Daoy (cell line): ENCODE data around the gene LIAS. TPM values are rescaled to one million over a fixed set of nuclear protein-coding genes. Genes with fewer than 3 reads are reported as not detected.
"Not testable (repeated sequence)": the region's sequence is repeated elsewhere in the genome, so short reads cannot be mapped to it uniquely, and the experiment has no call there.

Source experiments
- DNase-seq: peaks from one replicate; pipeline ENCODE4 v3.0.0-alpha.2; 2015; ENCODE audit warnings: low read depth
- total RNA-seq: library from RNA; depleted of rRNA; stranded (reverse); fragments of >200 nt; shearing (Covaris generic); gene quantifications from 2 replicates; pipeline ENCODE4 v1.2.3, GENCODE V29; 2014

The LIAS gene
- total RNA-seq, 1 experiment from 2014 or later = 18.1 TPM

- DNase-seq = no peak
Measured at GRCh38 chr4:39497909-39498726, 39.3 kb downstream of the LIAS start.

GRCh38 chr4:39498727-39499020 lies 39.8 kb downstream of the LIAS start:
- no peak for DNase-seq

GRCh38 chr4:39502019-39502663 lies 43.3 kb downstream of the LIAS start:
- no peak for DNase-seq

GRCh38 chr4:39502664-39503035 lies 43.8 kb downstream of the LIAS start:
- DNase-seq = not testable (repeated sequence)

GRCh38 chr4:39504538-39504937 lies 45.7 kb downstream of the LIAS start:
- no peak for DNase-seq

GRCh38 chr4:39505581-39505980 lies 46.7 kb downstream of the LIAS start:
- no peak for DNase-seq

- DNase-seq = no peak
Measured at GRCh38 chr4:39510348-39510929, 51.6 kb downstream of the LIAS start.

GRCh38 chr4:39514266-39514665 lies 55.4 kb downstream of the LIAS start:
- not testable (repeated sequence) for DNase-seq

- no peak for DNase-seq
Measured at GRCh38 chr4:39514888-39515401, 56.1 kb downstream of the LIAS start.

GRCh38 chr4:39515669-39516401 lies 57.0 kb downstream of the LIAS start:
- DNase-seq = not testable (repeated sequence)

GRCh38 chr4:39516407-39516966 lies 57.6 kb downstream of the LIAS start:
- no peak for DNase-seq

GRCh38 chr4:39518484-39518883 lies 59.6 kb downstream of the LIAS start:
- no peak for DNase-seq

GRCh38 chr4:39521253-39521919 lies 62.5 kb downstream of the LIAS start:
- DNase-seq = peak; percentile 8

GRCh38 chr4:39522068-39522467 lies 63.2 kb downstream of the LIAS start:
- DNase-seq = no peak

GRCh38 chr4:39524161-39524957 lies 65.5 kb downstream of the LIAS start:
- no peak for DNase-seq

- no peak for DNase-seq
Measured at GRCh38 chr4:39525822-39526690, 67.2 kb downstream of the LIAS start.

- peak; percentile 41 for DNase-seq
Measured at GRCh38 chr4:39526765-39527295, 68.0 kb downstream of the LIAS start.

GRCh38 chr4:39527296-39528060 lies 68.6 kb downstream of the LIAS start, which contains the start of gene UGDH:
TSS of gene UGDH (minus strand) at chr4:39527439. CDS start at chr4:39521512, 5,927 bp downstream.
- peak; percentile 99 for DNase-seq
